GM21423 (cell line): ENCODE measurements around the gene SERPINE1.
"Not testable (repeated sequence)": the region's sequence is repeated elsewhere in the genome, so short reads cannot be mapped to it uniquely, and the experiment has no call there.

ENCODE experiments used
- ATAC-seq: cut with Tn5 transposase; IDR thresholded peaks from one replicate; pipeline ENCODE4 v1.9.1; 2021; ENCODE audit warnings: mild to moderate bottlenecking, moderate library complexity; ENCODE audit not compliant: unreplicated experiment

The SERPINE1 gene

DNA sequence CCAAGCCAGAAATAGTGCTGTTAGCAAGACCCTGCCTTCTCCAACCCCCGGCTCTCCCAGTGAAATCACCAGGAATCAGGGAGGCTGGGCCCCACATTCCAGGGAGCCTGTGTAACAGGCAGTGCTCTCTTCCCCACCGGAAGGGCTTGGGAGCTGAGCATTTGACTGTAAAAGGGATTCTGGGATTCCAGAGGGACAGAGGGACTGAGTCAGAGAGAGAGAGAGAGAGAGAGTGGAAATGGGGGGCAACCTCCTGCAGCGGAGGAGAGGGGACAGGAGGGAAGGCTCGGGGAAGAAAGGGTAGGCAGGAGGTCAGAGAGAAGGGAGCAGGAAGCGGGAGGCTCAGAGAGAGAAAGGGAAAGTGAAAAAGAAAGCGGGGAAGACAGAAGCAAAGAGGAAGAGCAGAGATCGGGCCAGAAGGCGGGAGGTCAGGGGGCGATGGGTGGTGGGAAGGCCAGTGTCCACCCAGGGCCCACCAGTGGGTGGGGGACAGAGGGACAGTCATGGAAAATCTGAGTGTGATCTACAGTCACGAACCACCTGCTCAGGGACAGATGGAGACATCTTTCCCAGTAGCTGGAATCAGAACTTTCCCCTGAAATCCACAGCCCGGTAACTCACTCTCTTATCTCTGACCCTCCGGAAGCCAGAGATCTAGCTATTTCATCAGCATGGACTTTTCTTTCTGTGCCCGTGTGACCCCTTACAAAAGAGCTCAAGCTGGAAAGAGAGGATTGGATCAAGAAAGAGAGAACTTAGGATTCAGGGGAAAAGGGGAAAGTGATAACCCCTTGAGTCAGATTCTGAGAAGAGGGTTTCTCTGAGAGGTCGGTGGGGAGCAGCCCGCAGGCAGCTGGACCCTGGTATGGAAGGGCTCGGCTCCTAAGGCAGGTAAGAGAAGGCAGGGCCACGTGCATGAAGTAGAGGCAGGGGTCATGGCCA is 4.6 kb upstream of the SERPINE1 start:
- no peak for ATAC-seq

- no peak for ATAC-seq
Observed at GRCh38 chr7:101122933-101123702, 3.8 kb upstream of the SERPINE1 start.

GRCh38 chr7:101123703-101124068 is 3.2 kb upstream of the SERPINE1 start:
- no peak for ATAC-seq

DNA sequence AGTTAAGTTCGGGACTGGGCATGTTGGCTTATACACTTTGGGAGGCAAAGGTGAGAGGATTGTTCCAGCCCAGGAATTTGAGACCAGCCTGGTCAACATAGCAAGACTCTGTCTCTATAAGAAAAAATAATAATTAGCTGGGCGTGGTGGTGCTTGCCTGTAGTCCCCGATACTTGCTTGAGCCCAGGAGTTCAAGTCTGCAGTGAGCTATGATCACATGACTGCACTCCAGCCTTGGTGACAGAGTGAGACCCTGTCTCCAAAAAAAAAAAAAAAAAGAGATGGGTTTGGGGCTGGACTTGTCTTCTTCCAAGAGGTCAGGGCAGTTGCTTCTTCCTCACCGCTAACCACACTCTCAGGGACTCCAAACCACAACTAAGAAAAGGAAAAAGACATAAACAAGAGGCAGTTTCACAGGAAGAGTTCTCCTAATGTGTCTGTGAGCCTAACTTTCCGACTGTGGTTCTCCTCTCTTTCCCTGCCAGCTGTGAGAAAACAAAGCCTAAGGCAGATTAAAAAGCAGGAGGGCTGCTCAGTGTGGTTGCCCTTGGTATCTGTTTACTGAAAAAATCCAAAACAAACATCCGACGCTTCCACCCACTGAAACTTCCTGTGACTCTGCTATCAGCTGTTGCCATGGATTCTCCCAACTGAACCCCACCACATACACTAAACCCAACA is 2.4 kb upstream of the SERPINE1 start:
- ATAC-seq: no peak

- ATAC-seq: peak; percentile 41
Observed at GRCh38 chr7:101125989-101126650, 784 bp upstream of the SERPINE1 start.

- ATAC-seq: no peak
Observed at GRCh38 chr7:101127460-101128039, 646 bp downstream of the SERPINE1 start.

DNA sequence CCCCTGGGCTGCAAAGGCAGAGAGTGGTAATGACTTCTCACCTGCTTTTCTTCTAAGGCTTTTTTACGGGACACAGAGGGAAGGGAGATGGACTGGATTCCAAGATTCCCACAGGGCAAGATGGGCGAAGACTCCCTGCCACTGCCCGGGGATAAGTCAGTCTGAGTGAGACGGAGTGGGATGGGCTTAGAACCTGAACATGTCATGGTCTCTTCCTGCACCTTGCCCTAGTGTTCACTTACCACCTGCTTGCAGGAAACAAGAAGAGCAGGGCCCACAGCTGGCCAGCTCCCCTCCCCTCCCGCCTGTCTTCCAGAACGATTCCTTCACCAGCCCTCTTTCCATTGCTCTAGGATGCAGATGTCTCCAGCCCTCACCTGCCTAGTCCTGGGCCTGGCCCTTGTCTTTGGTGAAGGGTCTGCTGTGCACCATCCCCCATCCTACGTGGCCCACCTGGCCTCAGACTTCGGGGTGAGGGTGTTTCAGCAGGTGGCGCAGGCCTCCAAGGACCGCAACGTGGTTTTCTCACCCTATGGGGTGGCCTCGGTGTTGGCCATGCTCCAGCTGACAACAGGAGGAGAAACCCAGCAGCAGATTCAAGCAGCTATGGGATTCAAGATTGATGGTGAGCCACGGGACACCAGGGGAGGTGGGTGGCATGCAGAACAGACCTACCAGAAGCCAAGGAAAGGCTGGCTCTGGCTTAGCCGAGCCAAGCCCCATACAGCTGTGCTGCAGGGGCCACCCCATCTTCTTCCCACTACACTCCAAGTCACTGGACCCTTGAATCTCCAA is 1.3 kb downstream of the SERPINE1 start:
- ATAC-seq: no peak

DNA sequence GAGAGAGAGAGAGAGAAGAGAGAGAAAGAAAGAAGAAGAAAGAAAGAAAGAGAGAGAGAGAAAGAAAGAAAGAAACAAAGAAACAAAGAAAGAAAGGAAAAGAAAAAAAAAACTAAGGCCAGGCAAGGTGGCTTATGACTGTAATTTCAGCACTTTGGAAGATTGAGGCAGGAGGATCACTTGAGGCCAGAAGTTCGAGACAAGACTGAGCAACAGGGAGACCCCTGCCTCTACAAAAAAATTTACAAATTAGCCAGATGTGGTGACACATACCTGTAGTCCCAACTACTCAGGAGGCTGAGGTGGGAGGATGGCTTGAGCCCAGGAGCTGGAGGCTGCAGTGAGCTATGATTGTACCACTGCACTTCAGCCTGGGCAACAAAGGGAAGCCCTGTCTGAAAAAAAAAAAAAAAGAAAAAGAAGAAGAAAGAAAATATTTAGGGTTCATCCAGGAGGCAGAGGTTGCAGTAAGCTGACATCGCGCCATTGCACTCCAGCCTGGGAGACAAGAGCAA is 2.8 kb downstream of the SERPINE1 start:
- ATAC-seq: no peak

- ATAC-seq: not testable (repeated sequence)
Observed at GRCh38 chr7:101132626-101133600, 6.0 kb downstream of the SERPINE1 start.

GRCh38 chr7:101133621-101134398 is 6.9 kb downstream of the SERPINE1 start:
- no peak for ATAC-seq

DNA sequence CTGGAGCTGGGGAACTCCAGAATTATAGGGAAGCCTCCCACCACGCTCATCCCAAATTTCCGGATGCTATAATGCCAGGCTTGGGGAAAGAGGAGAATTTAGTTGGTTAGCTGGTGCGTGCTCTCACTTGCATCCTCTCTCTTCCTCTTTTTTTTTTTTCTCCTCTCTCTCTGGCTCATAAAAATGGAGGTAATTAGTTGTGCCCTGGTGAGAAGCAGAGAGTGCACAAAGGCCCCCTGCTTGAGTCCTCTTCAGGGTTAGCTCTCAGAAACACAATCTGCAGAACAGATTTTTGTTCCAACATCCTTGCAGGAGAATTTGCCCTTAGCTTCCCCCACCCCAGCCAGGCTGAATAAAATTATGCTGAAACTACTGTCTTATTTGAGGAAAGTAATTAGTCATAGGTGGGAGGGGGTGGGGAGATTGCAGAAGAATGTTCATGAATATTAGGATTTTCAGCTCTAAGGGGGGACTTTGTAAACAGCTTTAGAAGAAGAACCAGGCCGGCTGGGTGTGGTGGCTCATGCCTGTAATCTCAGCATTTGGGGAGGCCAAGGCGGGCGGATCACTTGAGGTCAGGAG is 7.6 kb downstream of the SERPINE1 start:
- no peak for ATAC-seq

DNA sequence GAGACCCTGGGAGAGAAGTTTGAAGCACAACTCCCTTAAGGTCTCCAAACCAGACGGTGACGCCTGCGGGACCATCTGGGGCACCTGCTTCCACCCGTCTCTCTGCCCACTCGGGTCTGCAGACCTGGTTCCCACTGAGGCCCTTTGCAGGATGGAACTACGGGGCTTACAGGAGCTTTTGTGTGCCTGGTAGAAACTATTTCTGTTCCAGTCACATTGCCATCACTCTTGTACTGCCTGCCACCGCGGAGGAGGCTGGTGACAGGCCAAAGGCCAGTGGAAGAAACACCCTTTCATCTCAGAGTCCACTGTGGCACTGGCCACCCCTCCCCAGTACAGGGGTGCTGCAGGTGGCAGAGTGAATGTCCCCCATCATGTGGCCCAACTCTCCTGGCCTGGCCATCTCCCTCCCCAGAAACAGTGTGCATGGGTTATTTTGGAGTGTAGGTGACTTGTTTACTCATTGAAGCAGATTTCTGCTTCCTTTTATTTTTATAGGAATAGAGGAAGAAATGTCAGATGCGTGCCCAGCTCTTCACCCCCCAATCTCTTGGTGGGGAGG is 10.8 kb downstream of the SERPINE1 start:
- ATAC-seq: no peak

- peak; percentile 86 for ATAC-seq
Observed at GRCh38 chr7:101138213-101138870, 11.4 kb downstream of the SERPINE1 start.

DNA sequence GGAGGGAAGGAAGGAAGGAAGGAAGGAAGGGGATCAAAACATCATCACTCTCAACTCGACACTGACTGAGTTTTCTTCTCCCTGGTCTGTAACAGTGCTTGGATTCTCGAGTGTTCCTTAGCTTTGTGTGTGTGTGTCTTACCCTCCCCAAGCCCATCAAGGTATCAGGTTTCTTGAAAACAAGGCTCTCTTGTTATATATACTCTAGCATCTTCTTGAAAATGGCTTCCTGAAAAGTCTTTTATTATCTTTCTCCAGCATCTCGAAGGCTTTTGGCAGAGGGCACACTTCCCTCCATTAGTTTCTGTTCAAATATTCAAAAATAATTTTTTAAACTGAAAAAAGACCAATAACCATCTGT is 13.4 kb downstream of the SERPINE1 start:
- no peak for ATAC-seq

- no peak for ATAC-seq
Observed at GRCh38 chr7:101140746-101141382, 14.0 kb downstream of the SERPINE1 start.
